A172 (cell line): ENCODE data around the gene PDE6A. TPM values are rescaled to one million over a fixed set of nuclear protein-coding genes. Genes with fewer than 3 reads are reported as not detected.

Experiments
- DNase-seq: peaks from one replicate; pipeline ENCODE4 v3.0.0-alpha.2; 2015; ENCODE audit warnings: low spot score
- total RNA-seq: library from RNA; depleted of rRNA; stranded (reverse); fragments of >200 nt; shearing (Covaris generic); gene quantifications from 2 replicates; pipeline ENCODE4 v1.2.3, GENCODE V29; 2014

The PDE6A gene
- total RNA-seq, 1 experiment from 2014 or later: 0.41 TPM

- DNase-seq: peak; percentile 64
Measured at GRCh38 chr5:149838881-149839739, 105.5 kb downstream of the PDE6A start.

- DNase-seq: peak; percentile 82
Measured at GRCh38 chr5:149837680-149838269, 106.8 kb downstream of the PDE6A start.

DNA sequence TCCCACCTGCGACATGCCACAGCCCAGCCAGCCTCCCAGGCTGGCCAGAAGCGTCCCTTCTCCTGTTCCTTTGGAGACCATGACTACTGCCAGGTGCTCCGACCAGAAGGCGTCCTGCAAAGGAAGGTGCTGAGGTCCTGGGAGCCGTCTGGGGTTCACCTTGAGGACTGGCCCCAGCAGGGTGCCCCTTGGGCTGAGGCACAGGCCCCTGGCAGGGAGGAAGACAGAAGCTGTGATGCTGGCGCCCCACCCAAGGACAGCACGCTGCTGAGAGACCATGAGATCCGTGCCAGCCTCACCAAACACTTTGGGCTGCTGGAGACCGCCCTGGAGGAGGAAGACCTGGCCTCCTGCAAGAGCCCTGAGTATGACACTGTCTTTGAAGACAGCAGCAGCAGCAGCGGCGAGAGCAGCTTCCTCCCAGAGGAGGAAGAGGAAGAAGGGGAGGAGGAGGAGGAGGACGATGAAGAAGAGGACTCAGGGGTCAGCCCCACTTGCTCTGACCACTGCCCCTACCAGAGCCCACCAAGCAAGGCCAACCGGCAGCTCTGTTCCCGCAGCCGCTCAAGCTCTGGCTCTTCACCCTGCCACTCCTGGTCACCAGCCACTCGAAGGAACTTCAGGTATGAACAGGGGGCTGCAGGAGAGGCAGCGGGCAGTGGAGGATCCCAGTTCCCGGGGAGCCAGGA, 108.0 kb downstream of the PDE6A start:
- DNase-seq: no peak

DNA sequence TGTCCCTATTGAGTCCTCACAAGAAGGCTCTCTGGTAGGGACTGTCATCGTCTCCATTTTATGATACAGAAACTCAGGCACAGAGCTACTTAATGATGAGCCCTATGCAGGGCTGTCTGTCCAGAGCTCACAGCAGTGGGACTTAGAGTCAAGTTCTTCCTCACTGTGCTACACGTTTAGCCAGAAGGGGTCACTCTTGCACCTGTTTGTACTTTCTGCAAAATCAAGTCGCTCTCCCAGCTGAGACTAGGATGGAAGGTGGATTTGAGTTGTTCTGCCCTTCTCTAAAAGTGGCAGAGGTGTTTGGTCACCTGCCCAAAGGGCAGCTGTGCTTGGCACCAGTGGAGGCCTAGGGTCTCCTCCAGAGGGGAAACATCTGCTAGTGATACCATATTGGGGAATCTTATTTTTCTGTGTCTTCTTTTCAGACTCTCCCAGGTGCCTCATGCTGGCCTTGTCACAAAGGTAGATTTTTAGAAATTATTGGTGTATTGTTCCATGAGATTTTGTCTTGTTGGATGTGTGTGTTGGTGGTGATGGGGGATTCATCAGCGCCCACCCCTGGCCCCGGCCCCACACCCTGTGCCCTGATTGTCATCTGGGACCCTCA, 110.2 kb downstream of the PDE6A start:
- peak; percentile 73 for DNase-seq

- DNase-seq: no peak
Measured at GRCh38 chr5:149833116-149833827, 111.3 kb downstream of the PDE6A start.

GRCh38 chr5:149832636-149833035, 112.0 kb downstream of the PDE6A start:
- DNase-seq: no peak

DNA sequence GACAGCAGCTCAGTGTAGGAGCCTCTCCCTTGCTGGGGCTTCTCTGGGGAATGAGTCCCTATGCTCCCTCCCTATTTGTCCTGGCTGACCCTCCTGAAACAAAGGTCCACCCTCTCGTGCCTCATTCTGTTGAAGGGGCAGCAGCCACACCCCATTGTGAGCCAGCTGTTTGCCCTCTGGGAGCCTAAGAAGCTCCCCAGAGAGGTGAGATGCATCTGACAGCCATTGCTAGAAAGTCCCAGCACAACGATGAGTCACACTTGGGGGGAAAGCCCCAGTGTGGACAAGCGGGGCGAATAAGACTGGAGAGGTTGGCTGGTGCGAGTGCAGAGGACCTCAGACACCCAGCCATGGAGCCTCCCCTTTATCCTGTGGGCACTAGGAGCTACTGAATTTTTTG, 113.1 kb downstream of the PDE6A start:
- peak; percentile 77 for DNase-seq

- DNase-seq: no peak
Measured at GRCh38 chr5:149830579-149830978, 114.0 kb downstream of the PDE6A start.

GRCh38 chr5:149829954-149830353, 114.6 kb downstream of the PDE6A start:
- DNase-seq: no peak

- peak; percentile 93 for DNase-seq
Measured at GRCh38 chr5:149828161-149829011, 116.2 kb downstream of the PDE6A start.

GRCh38 chr5:149827546-149827945, 117.0 kb downstream of the PDE6A start:
- DNase-seq: no peak

GRCh38 chr5:149827086-149827485, 117.5 kb downstream of the PDE6A start:
- DNase-seq: no peak

DNA sequence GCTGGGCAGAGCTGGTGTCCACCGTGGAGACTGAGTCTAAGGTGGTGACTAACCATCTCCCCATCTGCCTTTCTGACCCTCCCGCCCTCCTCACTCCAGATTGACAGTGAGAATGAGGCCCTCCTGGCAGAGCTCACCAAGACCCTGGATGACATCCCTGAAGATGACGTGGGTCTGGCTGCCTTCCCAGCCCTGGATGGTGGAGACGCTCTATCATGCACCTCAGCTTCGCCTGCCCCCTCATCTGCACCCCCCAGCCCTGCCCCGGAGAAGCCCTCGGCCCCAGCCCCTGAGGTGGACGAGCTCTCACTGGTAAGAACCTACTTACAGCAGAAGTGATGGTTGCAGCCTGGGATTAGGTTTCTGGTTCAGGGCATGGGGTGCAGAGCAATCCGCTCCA, 118.0 kb downstream of the PDE6A start:
- DNase-seq: no peak

GRCh38 chr5:149824846-149825245, 119.7 kb downstream of the PDE6A start:
- no peak for DNase-seq

GRCh38 chr5:149824120-149824519, 120.5 kb downstream of the PDE6A start:
- DNase-seq: no peak

GRCh38 chr5:149823375-149823774, 121.2 kb downstream of the PDE6A start:
- no peak for DNase-seq

- no peak for DNase-seq
Measured at GRCh38 chr5:149822301-149822700, 122.3 kb downstream of the PDE6A start.

DNA sequence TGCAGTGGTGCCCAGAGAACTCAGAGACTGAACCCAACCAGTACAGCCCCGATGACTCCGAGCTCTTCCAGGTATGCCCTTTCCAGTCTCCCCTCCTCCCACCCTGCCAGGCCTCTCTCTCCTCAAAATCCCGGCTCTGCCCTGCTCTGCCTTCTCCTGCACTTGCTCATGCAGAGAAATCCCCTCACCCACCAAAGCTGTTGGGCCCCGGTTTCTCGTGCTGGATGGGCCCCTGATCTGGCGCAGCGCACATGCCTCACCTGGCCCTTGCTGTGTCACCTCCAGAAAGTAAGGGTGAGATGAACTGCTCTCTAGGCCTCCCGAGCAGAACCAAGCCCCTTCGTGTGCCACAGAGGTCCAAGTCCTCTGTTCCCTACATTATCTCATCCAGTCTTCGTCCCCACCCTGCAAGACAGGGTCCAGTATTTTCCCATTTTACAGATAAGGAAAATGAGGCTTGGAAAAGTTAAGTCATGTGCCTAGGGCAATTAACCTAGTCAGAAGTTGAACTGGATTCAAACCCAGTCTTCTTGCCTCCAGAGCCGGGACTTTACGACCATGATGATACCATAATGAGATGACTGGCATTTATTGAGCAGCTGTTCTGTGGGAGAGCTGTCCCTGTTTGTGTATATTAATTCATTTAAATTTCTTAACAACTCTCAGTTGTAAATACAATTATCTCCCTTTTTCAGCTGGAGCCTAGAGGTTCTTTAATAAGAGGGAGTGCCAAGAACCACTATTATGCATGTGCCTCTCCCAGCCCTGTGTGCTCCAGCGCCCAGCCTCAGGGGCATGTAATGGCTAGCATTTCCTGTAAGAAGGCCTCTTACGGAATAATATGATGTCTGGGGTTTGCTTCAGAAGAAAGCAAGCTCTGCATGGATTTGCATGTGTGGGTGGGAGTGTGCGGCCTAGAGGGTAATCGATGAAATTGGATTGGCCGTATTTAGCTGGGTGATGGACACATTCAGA, 123.8 kb downstream of the PDE6A start:
- DNase-seq: no peak

DNA sequence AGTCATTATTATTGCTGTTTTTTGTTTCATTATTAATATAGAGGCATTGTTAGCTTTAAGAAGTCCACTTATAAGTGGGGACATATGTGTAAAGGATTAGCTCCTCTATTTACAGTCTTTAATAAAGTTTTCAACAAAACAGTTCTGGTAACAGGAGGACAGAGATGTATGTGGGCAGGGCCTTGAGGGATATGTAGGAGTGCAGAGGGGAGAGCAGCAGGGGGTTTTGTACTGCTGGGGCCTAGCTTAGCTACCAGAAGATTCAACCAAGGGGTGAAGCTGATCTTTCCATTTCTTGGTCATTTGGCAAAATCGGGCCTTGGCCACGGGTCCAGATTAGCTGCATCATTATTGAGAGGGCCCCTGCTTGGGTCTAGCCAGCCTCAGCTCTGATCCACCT, 124.6 kb downstream of the PDE6A start:
- no peak for DNase-seq

DNA sequence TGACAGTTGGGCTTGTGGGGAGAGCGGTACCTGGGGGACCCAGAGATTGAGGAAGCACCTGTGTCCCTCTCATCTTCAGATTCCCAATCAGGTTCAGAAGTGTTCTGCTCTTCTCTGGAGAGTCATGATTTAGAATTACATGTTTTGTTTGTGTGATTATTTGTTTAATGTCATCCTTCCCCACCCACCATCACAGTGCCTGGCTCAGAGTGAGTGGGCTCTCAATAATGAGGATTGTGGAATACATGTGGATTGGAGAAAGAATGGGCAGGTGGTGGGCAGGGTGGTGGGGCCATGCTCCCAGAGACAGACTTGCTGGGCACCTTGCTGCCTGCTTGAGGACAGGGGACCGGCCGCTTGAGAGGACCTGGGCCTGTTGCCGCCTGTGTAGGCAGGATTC, 126.5 kb downstream of the PDE6A start:
- no peak for DNase-seq
